HUES6 (cell line): Measurements from ENCODE around the gene EXO5.

Experiments used
- H3K27ac ChIP-seq: 2 replicates; pipeline ENCODE4 v1.7.0; 2013; ENCODE audit warnings: low read depth, mild to moderate bottlenecking, low read length, inconsistent platforms
- H3K27me3 ChIP-seq: 2 replicates; pipeline ENCODE4 v1.6.1; 2013; ENCODE audit warnings: low read length; ENCODE audit not compliant: control insufficient read depth, insufficient read depth
- H3K36me3 ChIP-seq: 2 replicates; pipeline ENCODE4 v1.6.1; 2013; ENCODE audit warnings: low read length; ENCODE audit not compliant: control insufficient read depth, insufficient read depth
- H3K4me1 ChIP-seq: 2 replicates; pipeline ENCODE4 v1.6.1; 2013; ENCODE audit warnings: low read length; ENCODE audit not compliant: control insufficient read depth, insufficient read depth
- H3K4me3 ChIP-seq: 2 replicates; pipeline ENCODE4 v1.5.1; 2013; ENCODE audit warnings: low read depth, low read length
- H3K9ac ChIP-seq: one replicate; pipeline ENCODE4 v1.6.1; 2013; ENCODE audit warnings: mild to moderate bottlenecking, low read length
- H3K9me3 ChIP-seq: 2 replicates; pipeline ENCODE4 v1.6.1; 2013; ENCODE audit warnings: low read depth, low read length; ENCODE audit not compliant: control insufficient read depth, insufficient read depth

Gene EXO5

GRCh38 chr1:40507973-40508372 is 594 bp upstream of the EXO5 start:
- H3K27ac ChIP-seq: no peak overlapping the region

DNA sequence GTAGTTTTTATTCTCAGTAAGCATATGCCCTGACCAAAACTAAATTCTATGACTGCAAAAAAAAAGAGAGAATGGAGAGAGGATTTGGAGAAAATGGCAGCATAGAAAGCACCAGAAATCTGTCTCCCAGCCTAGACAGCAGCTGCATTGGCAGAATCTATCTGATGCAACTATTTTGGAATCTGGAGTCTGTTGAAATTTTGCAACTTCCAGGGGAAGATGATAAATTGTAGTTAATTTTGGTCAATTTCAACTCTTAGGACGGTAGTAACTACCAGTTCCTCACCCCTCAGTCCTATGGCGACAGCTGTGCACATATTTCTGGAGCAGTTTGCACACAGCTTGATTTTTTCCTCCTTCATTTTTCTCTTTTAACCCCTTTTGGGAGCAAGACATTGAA is 10.9 kb downstream of the EXO5 start:
- Histone ChIP-seq H3K27ac (no peak overlapping the region), H3K9ac (no peak overlapping the region), H3K9me3 (peaks cover 47% of the 10 kb centered on the region), H3K4me1 (no peaks in the 10 kb centered on the region), H3K4me3 (no peak overlapping the region), H3K27me3 (no peaks in the 10 kb centered on the region), H3K36me3 (peaks cover 19% of the 10 kb centered on the region)

More at GRCh38 chr1:40507973-40508372, 594 bp upstream of the EXO5 start:
- Histone ChIP-seq H3K9ac (peak overlapping the region; percentile 74), H3K4me1 (0 out of 2 replicates have a peak, but pooled peaks cover 3% of the 10 kb centered on the region), H3K27me3 (peaks cover 12% of the 10 kb centered on the region), H3K9me3 (peaks cover 22% of the 10 kb centered on the region; the same call in 1 of the 2 replicates), H3K36me3 (no peaks in the 10 kb centered on the region; the same call in 1 of the 2 replicates), H3K4me3 (peak overlapping the region; percentile 90)

DNA sequence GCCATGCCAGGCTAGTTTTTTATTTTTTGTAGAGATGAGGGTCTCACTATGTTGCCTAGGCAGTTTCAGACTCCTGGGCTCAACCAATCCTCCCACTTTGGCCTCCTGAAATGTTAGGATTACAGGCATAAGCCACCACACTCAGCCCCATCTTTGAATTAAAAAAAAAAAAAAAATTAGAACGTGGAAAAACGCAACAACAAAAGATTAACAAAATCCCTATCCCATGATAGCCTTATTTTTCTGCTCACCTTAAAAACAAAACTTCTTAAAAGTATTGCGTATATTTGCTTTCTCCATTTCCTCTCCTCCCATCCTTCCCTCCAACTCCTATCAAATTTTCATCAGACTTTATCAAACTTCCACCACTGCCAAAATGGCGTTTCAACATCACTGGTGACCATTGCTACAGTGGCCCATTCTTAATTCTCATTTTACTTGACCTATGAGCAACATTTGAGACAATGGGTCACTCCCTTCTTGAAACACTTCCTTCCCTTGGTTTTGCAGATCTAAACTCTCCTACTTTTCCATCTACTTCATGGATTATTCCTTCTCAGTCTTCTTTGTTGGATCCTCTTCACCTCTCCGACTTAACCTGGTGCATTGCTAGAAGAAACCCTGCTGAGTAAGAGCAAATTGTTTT is 22.3 kb downstream of the EXO5 start:
- Histone ChIP-seq H3K27ac (peak overlapping the region; percentile 42), H3K9ac (peak overlapping the region; percentile 50), H3K27me3 (no peaks in the 10 kb centered on the region), H3K9me3 (no peaks in the 10 kb centered on the region), H3K4me3 (peak overlapping the region; percentile 72), H3K4me1 (no peaks in the 10 kb centered on the region), H3K36me3 (0 out of 2 replicates have a peak, but pooled peaks cover 6% of the 10 kb centered on the region)

DNA sequence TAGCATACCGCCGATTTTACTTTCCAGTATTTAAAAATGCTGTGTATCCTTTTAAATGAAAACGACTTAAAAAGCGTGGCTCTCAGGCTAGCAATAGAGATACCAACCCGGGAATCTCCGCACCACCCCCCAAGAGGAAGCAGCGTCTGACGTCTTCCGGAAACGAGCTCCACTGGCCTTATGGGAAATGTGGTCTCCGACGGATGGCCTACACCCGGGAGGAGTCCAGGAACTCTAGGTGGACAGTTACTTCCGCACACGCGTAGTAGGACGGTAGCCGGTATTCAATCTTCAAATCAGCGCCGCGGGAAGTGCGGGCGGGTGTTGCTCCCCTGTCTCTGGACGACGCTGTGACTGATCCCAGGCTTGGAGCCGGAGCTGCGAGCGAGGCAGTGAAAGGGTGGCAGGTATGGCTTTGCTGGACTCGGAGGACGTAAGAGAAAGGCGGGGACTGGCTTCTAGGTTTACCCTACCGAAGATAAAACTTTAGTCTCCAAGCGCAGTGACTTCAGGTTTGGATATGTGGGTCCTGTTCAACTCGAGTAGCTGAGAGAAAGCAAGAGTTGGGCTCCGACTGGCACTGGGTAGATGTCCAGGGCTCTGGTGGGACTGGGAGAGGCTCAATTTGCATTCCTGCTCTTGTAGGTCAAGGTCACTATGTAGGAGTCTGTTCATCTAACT is 23.0 kb downstream of the EXO5 start, which contains the start of gene ZNF684:
ZNF684 (plus strand) TSS at position 257 of the 681 bp plus-strand sequence. CDS start 1,530 bp downstream, outside the sequence.
- peak within 1 kb of the TSS; percentile 72 for H3K4me3 ChIP-seq
- H3K9ac ChIP-seq: peak within 1 kb of the TSS; percentile 76
- no peaks in the 10 kb centered on the region for H3K4me1 ChIP-seq
- 0 out of 2 replicates have a peak, but pooled peaks cover 6% of the 10 kb centered on the region for H3K36me3 ChIP-seq
- H3K27me3 ChIP-seq: no peaks in the 10 kb centered on the region
- H3K9me3 ChIP-seq: no peaks in the 10 kb centered on the region
- H3K27ac ChIP-seq: peak within 1 kb of the TSS; percentile 42

GRCh38 chr1:40532062-40532389 is 23.5 kb downstream of the EXO5 start:
- H3K9me3 ChIP-seq: no peaks in the 10 kb centered on the region

GRCh38 chr1:40532844-40533424 is 24.4 kb downstream of the EXO5 start:
- Histone ChIP-seq H3K27ac (no peak overlapping the region), H3K4me3 (peak overlapping the region; percentile 72), H3K27me3 (no peaks in the 10 kb centered on the region), H3K9me3 (no peaks in the 10 kb centered on the region), H3K4me1 (no peaks in the 10 kb centered on the region), H3K36me3 (0 out of 2 replicates have a peak, but pooled peaks cover 6% of the 10 kb centered on the region), H3K9ac (no peak overlapping the region)

More at GRCh38 chr1:40532062-40532389, 23.5 kb downstream of the EXO5 start:
- peak overlapping the region; percentile 72 for H3K4me3 ChIP-seq
- peak overlapping the region; percentile 76 for H3K9ac ChIP-seq
- H3K27me3 ChIP-seq: no peaks in the 10 kb centered on the region
- H3K4me1 ChIP-seq: no peaks in the 10 kb centered on the region
- H3K36me3 ChIP-seq: 0 out of 2 replicates have a peak, but pooled peaks cover 6% of the 10 kb centered on the region
- H3K27ac ChIP-seq: no peak overlapping the region

DNA sequence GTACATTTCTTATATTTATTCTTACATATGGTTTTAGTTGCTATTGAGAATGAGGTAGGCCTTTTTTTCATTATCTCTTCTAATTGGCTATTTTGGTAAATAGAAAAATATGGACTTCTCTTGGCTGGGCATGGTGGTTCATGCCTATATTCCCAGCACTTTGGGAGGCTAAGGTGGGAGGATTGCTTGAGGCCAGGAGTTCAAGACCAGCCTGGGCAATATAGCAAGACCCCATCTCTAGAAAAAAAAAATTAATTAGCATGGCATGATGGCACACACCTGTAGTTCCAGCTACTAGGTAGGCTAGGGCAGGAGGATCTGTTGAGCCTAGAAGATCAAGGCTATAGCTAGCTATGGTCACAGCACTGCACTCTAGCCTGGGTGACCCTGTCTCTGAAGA is 26.0 kb downstream of the EXO5 start:
- H3K9ac ChIP-seq: no peak overlapping the region
- H3K4me1 ChIP-seq: no peaks in the 10 kb centered on the region
- H3K36me3 ChIP-seq: 0 out of 2 replicates have a peak, but pooled peaks cover 6% of the 10 kb centered on the region
- H3K4me3 ChIP-seq: no peak overlapping the region
- no peak overlapping the region for H3K27ac ChIP-seq
- H3K27me3 ChIP-seq: no peaks in the 10 kb centered on the region
- H3K9me3 ChIP-seq: no peaks in the 10 kb centered on the region

- 0 out of 2 replicates have a peak, but pooled peaks cover 6% of the 10 kb centered on the region for H3K36me3 ChIP-seq
- no peak overlapping the region for H3K4me3 ChIP-seq
- no peak overlapping the region for H3K9ac ChIP-seq
- H3K9me3 ChIP-seq: no peaks in the 10 kb centered on the region
- H3K4me1 ChIP-seq: no peaks in the 10 kb centered on the region
- no peak overlapping the region for H3K27ac ChIP-seq
- H3K27me3 ChIP-seq: no peaks in the 10 kb centered on the region
Measured at GRCh38 chr1:40535732-40536131, 27.2 kb downstream of the EXO5 start.

DNA sequence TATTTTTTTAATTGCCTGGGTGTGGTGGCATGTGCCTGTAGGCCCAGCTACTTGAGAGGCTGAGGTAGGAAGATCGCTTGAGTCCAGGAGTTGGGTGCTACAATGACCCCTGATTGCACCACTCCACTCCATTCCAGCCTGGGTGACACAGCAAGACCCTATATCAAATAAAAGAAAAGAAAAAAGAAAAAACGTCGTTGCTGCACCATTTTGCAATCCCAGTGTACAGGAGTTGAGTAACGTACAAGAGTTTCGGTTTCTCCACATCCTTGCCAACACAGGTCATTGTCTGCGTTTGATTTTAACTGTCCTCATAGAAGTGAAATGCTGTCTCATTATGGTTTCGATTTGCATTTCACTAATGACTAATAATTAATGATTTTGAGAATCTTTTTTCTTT is 30.8 kb downstream of the EXO5 start:
- H3K27ac ChIP-seq: no peak overlapping the region
- no peak overlapping the region for H3K9ac ChIP-seq
- no peaks in the 10 kb centered on the region for H3K4me1 ChIP-seq
- H3K9me3 ChIP-seq: no peaks in the 10 kb centered on the region
- no peaks in the 10 kb centered on the region for H3K27me3 ChIP-seq
- no peak overlapping the region for H3K4me3 ChIP-seq
- peaks cover 25% of the 10 kb centered on the region for H3K36me3 ChIP-seq

- Histone ChIP-seq H3K4me1 (no peaks in the 10 kb centered on the region), H3K36me3 (peaks cover 39% of the 10 kb centered on the region), H3K27me3 (no peaks in the 10 kb centered on the region), H3K27ac (no peak overlapping the region), H3K9ac (no peak overlapping the region), H3K4me3 (no peak overlapping the region), H3K9me3 (peaks cover 17% of the 10 kb centered on the region)
Measured at GRCh38 chr1:40546957-40547356, 38.4 kb downstream of the EXO5 start.

DNA sequence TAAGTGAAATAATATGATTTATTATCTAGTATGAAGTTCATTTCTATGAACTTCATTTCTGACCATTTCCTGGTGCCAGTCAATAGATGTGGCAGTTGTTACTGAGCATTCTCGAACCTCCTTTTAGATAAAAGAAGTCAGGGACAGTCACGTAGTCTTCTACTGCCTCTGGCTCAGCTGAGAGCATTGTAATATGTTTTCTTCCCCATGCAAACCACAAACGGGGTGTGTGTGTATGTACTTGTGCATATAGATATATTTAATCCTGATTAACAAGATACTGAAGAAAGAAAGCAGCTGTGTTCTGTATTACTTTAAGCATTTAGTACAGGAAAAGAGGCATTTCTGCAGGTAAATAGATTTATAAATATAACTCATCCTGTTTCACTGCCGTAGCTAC is 44.5 kb downstream of the EXO5 start:
- Histone ChIP-seq H3K4me1 (no peaks in the 10 kb centered on the region), H3K9me3 (no peaks in the 10 kb centered on the region), H3K4me3 (no peak overlapping the region), H3K36me3 (no peaks in the 10 kb centered on the region), H3K27me3 (no peaks in the 10 kb centered on the region), H3K27ac (no peak overlapping the region), H3K9ac (no peak overlapping the region)
